SK-N-MC (cell line): ENCODE results near the gene PLVAP.

Experiments
- EZH2 ChIP-seq: fragments of 200-600 bp; sonication (generic); IDR thresholded peaks from one replicate; pipeline ENCODE4 v1.6.1; 2017; ENCODE audit warnings: antibody characterized with exemption
- FOXP2 ChIP-seq: optimal IDR thresholded peaks from 2 replicates; pipeline ENCODE3; 2011; ENCODE audit warnings: mild to moderate bottlenecking, moderate library complexity; ENCODE audit not compliant: insufficient read depth; ENCODE audit errors: extremely low read length, control extremely low read depth
- POLR2AphosphoS5 ChIP-seq: IDR thresholded peaks from 2 replicates; pipeline ENCODE4 v1.6.1; 2012; ENCODE audit warnings: mild to moderate bottlenecking, low read depth, low read length, borderline replicate concordance

DNA sequence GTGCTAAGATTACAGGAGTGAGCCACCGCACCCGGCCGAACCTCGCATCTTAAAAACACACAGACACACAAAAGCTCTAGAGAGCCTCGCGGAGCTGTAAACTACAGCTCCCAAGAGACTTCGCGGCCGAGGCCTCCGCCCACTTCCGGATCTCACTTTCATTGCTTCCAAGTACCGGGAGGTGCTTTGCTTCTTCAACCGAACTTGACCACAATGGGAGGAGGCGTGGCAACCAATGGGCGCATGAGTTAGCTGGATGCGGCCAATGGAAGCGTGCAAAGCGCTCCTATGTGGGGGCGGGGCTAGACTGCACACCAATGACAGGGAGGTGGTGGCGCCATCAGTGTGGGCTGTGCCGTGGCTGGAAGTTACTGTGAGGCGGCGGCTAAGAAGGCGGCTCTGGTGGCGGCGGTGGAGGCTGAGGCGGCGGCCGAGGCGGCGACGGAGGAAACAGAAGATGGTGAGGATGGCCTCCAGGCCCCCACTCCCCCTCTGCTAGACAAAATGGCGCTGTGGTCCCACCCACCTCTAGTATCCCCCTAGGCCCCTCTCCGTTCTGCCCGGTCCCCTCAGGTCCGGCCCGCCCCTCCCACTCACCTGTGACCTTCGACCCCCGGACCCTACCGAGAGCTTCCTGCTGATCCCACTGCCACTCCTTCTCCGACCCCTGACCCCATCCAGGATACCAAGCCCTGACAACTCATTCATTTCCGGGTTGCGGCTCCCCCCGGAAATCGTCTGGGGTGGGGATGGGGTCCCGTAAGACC lies 67.8 kb downstream of the PLVAP start, which contains the start of gene DDA1:
- TF ChIP-seq POLR2AphosphoS5 (peak; percentile 76), EZH2 (no peak), FOXP2 (no peak)
